IPS-18c (cell line): Measurements from ENCODE around the gene GOLGA8H.
A peak's percentile ranks its signal among the peaks of the same experiment; 100 is the strongest.
"Not testable (repeated sequence)": the region's sequence is repeated elsewhere in the genome, so short reads cannot be mapped to it uniquely, and the experiment has no call there.

Experiments
- H3K4me3 ChIP-seq: 2 replicates; pipeline ENCODE4 v1.7.0; 2013; ENCODE audit warnings: low read depth, mild to moderate bottlenecking, low read length, moderate library complexity; ENCODE audit not compliant: insufficient read depth
- H3K9me3 ChIP-seq: one replicate; pipeline ENCODE4 v1.6.1; 2013; ENCODE audit warnings: mild to moderate bottlenecking, low read length, moderate library complexity; ENCODE audit not compliant: control insufficient read depth, insufficient read depth

The GOLGA8H gene

GRCh38 chr15:30603796-30604195, at the start of gene GOLGA8H:
Gene GOLGA8H, plus strand, starts transcription at chr15:30604028. Its CDS starts 98 bp downstream, at chr15:30604126.
- H3K9me3 ChIP-seq = not testable (repeated sequence)

GRCh38 chr15:30566949-30567348, 36.9 kb upstream of the GOLGA8H start:
- H3K4me3 ChIP-seq, H3K9me3 ChIP-seq: not testable (repeated sequence)

More at GRCh38 chr15:30603796-30604195, at the start of gene GOLGA8H:
- not testable (repeated sequence) for H3K4me3 ChIP-seq

GRCh38 chr15:30573012-30573491, 30.8 kb upstream of the GOLGA8H start:
- not testable (repeated sequence) for H3K4me3 ChIP-seq, H3K9me3 ChIP-seq

- H3K9me3 ChIP-seq, H3K4me3 ChIP-seq: not testable (repeated sequence)
These were observed 24.3 kb upstream of the GOLGA8H start for GRCh38 chr15:30579394-30579970.

- not testable (repeated sequence) for H3K4me3 ChIP-seq, H3K9me3 ChIP-seq
These were observed 23.1 kb upstream of the GOLGA8H start for GRCh38 chr15:30580716-30581115.

GRCh38 chr15:30598953-30599352, 4.9 kb upstream of the GOLGA8H start:
- H3K4me3 ChIP-seq, H3K9me3 ChIP-seq: not testable (repeated sequence)

GRCh38 chr15:30612271-30612670, 8.4 kb downstream of the GOLGA8H start:
- H3K9me3 ChIP-seq, H3K4me3 ChIP-seq: not testable (repeated sequence)

- H3K4me3 ChIP-seq, H3K9me3 ChIP-seq: not testable (repeated sequence)
These were observed 17.5 kb downstream of the GOLGA8H start for GRCh38 chr15:30621342-30621741.

- peak within 1 kb of the TSS; percentile 73 for H3K4me3 ChIP-seq
These were observed 21.8 kb downstream of the GOLGA8H start, which contains the start of gene ARHGAP11B for GRCh38 chr15:30625436-30626193. Gene ARHGAP11B, plus strand, starts transcription at chr15:30626128.

GRCh38 chr15:30626194-30626565, 22.4 kb downstream of the GOLGA8H start:
- not testable (repeated sequence) for H3K9me3 ChIP-seq
- peak overlapping the region; percentile 73 for H3K4me3 ChIP-seq

More at GRCh38 chr15:30625436-30626193, 21.8 kb downstream of the GOLGA8H start, which contains the start of gene ARHGAP11B:
- H3K9me3 ChIP-seq = not testable (repeated sequence)

- peak overlapping the region; percentile 73 for H3K4me3 ChIP-seq
- H3K9me3 ChIP-seq = not testable (repeated sequence)
These were observed 22.8 kb downstream of the GOLGA8H start for GRCh38 chr15:30626632-30627031.

- Histone ChIP-seq H3K9me3 (no peaks in the 10 kb centered on the region), H3K4me3 (no peak overlapping the region)
These were observed 46.4 kb downstream of the GOLGA8H start for GRCh38 chr15:30650012-30650929.

GRCh38 chr15:30661154-30661553, 57.3 kb downstream of the GOLGA8H start:
- not testable (repeated sequence) for H3K4me3 ChIP-seq, H3K9me3 ChIP-seq
